Activated T-cell treated with anti-CD3 and anti-CD28 coated beads for 1 hour (primary cell): ENCODE results near the gene GALNS.
A peak's percentile ranks its signal among the peaks of the same experiment; 100 is the strongest.
"Not testable (repeated sequence)": the region's sequence is repeated elsewhere in the genome, so short reads cannot be mapped to it uniquely, and the experiment has no call there.

Experiments used
- DNase-seq: peaks from one replicate; pipeline ENCODE4 v3.0.0-alpha.2; 2020; ENCODE audit warnings: low read depth

The GALNS gene

DNA sequence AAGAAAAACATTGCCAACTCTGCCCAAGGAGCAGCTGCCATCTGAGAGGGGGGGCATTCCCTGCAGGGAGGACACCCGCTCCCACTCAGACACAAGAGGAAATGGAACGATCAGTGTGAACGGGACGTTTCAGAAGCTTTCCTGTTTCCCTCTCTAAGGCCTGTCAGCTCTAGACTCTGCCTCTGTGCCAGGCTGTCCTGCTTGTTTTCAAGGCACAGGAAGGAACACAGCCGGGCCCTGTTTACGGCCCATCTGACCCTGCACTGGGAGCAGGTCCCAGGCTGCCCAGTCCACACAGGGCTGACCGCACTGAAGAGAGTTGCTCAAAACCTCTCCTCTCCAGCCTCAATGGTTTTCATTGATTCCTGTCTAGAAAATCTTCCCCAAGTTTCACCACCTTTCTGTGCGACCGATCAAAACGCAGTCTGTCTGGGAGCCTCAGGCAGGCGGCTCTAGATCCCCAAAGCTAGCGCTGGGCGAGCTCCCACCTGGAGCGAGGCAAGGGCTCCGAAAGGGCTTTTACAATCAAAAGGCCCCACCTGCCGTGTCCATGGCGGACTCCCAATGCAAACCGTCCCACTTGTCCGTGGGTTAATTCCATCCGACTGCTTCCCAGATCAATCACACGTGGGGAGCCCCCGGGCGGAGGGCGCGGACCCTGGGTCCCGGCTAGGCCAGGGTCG is 73.2 kb downstream of the GALNS start:
- DNase-seq, result no peak

DNA sequence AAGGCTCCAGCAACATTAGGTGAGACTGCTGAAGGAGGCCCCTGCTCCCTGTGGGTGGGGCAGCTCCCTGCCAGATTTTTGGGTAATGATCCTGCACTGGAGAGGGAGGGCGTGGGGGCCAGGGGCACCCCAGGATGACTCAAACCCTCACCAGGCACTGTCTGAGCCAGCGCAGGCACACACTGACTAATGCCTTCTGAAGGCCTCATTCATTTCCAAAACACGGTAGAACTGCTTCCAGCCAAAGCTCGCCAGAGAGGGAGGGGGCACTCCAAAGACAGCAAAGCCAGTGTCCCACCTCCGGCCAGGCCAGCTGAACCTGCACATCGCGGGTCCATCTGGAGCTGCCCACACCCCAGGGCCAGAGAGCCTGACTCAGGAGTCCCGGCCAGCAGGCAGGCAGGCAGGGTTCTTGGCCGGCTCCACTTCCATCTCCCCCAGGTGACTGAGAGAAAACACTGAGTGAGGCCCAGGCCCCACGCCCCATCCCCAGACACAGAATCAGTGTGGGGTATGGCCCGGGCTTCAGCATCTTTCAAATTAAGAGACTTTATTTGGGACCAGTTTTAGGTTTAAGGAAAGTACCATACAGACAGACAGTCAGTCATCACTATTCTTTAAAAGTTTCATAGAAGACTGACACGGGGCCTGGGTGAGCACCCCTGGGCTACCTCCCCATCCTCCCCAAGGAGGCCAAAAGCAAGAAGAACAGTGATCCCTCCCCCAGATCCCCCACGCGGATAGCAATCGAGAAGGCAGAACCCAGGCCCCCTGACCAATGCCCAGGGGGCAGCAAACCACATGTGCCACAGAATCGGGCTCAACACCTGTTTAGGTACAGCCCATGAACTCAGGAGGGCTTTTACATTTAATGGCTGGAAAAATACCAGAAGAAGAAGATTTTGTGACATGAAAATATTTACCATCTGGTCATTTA is 74.0 kb downstream of the GALNS start:
- no peak for DNase-seq

DNA sequence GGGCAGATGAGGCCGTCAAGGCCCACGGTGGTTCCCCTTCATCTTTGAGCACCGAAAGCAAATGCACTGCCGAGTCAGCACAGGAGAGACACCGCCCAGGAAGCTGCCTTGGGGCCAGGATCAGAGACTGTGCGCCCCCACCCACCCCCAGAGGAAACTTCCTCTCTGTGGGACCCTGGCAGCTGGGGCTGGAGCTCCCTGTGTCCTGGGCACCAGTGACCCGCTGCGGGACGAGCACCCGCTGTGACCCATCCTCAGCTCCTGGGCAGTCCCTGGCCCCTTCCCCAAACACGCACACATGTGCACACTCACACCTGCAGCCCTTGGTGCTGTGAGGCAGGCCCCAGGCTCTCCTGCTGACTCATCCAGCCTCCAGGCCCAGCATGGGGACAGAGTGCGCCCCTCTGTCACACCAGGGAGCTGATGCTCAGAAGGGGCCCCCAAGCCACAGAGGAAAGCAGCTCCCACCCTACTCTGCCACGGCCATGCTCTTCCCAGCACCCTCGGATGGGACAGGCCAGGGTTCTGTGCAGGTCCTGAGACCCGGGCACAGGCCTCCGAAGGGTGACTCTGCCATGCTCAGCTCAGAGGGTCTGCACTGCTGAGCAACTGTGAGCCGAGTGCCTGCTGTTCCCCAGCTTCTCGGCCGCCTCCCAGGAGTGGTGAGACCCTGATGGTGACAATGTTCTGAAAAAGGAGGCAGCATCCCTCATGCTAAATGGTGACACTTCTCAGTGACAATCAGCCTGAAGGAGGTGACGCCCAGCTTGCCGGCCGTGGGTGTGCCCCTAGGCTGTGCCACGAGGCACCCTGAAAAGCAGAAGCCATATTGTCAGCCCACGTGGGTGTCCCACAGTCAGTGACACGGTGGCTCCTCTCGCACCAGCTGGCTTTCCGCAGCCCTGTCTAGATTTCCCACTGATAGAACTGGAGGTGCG is 75.3 kb downstream of the GALNS start:
- peak; percentile 57 for DNase-seq

GRCh38 chr16:88780142-88781062 is 76.3 kb downstream of the GALNS start:
- no peak for DNase-seq

DNA sequence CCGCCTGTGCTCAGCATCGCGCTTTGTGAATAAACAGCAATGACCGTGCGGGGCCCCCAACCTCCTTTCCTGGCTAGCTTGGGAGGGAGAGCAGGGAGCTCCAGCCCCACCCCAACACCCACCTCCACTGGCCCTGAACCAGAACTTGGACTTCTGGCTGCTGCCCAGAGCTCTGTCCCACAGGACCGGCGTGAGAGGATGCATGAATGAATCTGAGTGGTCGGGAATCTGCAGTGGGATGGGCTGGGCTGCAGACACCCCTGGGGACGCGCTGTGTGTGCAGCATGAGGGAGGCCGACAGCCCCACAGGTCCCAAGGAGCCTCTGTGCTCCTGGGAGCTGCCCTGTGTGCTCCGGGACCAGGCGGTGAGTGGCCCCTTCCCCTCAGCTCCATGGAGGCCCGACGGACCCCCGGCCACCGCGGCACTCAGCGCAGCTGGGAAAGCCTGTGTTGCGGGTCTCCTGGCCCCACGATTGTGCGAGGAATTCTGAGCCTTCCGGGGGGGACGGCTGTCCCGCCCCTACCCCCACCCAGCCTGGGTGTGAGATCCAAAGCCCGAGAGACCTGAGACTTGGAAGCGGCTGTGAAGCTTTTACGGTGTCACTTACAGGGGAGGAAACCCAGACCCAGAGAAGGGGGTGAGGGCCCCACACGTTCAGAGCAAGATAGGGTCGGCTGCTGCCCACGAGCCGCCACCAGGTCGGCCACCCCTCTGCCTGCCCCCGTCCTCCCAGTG is 77.2 kb downstream of the GALNS start:
- no peak for DNase-seq

- DNase-seq, result no peak
These were observed 78.1 kb downstream of the GALNS start for GRCh38 chr16:88778541-88779065.

DNA sequence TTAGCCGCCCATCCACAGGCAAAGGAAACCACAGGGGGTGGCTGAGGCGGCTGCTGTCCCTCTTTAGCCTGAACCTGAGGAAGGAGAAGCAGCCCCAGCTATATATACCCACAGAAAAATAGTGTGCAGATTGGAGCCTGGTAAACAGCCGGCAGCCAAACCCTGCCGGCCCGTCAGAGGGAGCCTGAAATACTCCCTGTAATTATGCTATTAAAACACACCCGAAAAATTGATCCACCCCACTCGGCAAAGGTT is 78.5 kb downstream of the GALNS start:
- DNase-seq, result no peak

DNA sequence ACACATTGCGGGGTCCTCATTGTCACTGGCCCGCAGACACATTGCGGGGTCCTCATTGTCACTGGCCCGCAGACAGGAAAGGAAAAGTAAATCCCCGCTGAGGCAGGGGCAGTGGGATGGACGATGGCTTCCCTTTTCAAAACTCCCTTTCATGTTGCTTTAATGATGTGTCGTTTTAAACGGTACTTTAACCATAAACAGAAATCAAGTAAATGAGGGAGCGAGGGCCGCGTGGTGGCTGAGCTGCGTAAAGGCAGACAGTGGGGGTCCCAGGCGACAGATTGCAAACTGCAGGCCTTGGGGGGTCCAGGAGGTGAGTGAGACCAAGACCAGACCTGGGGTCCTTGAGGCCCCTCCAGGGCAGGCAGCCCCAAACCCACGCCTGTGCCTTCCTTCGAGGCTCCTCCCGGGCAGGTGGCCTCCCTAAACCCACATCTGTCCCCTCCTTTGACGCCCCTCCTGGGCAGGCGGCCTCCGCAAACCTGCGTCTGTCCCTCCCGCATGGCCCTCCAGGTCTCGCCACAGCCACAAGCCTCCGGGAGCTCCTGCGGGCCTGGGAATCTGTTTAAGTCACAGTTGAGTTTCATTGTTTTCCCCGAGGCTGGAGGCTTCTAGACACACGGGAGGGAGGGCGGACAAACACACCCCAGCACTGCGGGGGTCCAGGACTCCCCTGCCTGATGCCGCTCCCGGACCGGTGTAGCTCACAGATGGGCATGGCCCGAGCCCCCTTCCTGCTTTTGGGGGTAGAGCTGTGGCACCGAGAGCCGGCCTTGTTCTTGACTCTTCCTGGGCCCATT is 79.1 kb downstream of the GALNS start:
- no peak for DNase-seq

- DNase-seq, result no peak
These were observed 80.9 kb downstream of the GALNS start for GRCh38 chr16:88775825-88776224.

- no peak for DNase-seq
These were observed 82.0 kb downstream of the GALNS start for GRCh38 chr16:88774544-88775393.

DNA sequence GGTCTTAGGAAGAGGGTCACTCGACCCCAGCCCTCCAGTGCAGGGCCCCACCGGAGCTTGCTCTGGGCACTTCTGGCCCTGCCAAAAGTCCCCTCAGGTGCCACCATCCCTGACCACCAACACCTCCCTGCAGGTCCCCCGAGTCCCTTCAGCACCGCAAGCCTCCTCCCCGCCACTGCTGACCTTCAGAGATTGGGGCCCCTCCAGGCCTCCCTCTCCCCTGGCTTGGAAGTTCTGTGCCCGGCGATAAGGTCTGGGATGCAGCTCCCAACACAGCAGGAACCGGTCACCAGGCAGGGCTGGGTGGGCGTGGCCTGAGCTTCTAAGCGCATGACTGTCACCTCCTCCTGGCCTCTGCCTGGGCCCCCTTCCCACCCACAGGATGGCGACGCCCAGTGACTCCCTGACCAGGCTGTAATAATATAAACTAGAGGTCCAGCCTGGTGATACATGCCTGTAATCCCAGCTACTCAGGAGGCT is 82.9 kb downstream of the GALNS start:
- DNase-seq, result no peak

DNA sequence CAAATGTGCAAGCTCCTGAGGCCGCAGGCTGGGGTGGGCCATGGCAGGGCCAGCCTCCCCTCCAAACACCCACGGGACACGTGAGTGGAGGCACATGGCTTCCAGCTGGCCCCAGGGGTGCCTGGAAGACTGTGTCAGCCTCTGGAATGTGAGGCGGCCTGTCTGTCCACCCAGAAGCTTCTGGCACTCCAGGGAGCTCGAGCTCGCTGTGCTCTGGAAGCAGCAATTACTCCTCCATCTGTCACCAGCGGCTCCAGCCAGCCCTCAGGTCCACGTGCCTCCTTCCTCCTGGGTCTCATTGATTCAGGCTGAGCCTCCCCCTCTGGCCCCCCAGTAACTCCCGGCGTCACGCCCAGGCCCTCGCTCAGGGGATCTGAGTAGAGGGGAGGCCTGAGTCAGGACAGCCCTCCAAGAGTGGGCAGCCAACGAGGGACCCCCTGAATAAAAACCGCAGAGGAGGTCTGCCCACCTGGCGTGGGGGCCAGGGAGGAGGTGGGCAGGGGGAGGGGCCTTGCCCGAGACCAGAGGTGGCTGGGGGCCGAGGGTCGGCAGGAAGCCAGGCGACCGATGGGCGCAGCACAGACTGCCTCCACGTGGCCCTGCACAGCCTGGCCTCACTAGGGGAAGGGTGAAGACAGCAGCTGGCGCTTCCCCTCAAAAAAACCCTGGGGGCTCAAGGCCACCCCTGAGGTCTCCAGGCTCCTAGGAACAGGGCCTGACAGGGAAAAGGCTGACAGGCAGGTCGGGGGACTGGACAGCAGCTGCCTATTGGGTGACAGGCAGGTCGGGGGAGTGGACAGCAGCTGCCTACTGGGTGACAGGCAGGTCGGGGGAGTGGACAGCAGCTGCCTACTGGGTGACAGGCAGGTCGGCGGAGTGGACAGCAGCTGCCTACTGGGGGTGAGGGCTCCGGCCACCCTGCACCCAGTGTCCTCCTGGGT is 83.6 kb downstream of the GALNS start:
- DNase-seq, result no peak

DNA sequence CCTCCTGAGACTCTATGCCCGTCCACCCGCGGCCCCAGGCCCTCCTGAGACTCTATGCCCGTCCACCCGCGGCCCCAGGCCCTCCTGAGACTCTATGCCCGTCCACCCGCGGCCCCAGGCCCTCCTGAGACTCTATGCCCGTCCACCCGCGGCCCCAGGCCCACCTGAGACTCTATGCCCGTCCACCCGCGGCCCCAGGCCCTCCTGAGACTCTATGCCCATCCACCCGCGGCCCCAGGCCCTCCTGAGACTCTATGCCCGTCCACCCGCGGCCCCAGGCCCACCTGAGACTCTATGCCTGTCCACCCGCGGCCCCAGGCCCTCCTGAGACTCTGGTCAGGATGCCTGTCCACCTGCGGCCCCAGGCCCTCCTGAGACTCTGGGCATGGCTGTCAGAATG is 85.0 kb downstream of the GALNS start:
- DNase-seq, result not testable (repeated sequence)

GRCh38 chr16:88771294-88771772 is 85.4 kb downstream of the GALNS start:
- no peak for DNase-seq

DNA sequence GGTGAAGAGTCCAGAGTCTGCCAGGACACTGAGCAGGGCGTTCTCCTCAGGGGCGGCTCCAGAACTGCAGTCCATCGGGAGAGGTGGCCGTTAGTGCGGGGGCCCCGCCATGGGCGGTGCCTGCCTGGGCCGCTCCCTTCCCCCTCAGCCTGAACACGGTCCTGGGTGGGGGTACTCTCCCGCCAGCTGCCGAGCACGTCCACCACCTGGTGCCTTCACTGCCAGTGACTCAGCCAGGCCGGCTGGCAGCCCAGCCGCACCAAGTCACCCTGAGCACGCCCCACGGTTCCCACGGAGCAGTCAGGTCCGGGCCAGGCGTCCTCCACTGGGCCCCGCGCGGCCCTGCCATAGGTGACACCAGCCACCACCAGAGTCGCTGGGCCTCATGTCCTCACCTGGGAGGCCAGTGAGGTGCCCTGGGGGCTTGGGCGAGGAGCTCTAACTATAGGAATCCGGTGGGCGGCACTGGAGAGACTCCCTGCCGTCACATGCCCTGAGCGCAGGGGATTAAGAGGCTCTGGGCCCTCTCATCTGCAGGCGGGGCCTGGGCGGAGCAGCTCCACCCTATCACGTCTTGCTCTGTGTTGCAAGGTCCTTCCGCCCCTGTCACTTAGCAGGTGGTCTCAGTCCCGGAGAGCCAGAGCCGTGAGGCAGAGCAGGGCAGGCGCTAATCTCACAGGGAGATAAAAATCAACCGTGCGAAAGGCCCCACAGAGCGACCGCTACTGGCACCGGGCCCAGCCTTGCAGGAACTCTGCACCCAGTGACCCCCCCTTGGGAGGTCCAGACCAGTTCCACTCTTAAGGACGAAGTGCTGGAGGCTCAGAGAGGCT is 86.1 kb downstream of the GALNS start:
- DNase-seq, result no peak
